Medulla oblongata (tissue), 1 donor: Measurements from ENCODE around the gene TMEM176B.
A peak's percentile ranks its signal among the peaks of the same experiment; 100 is the strongest.

ENCODE experiments used
- DNase-seq: peaks from one replicate; pipeline ENCODE4 v3.0.0-alpha.2; 2015; ENCODE audit errors: extremely low spot score

TMEM176B gene

DNA sequence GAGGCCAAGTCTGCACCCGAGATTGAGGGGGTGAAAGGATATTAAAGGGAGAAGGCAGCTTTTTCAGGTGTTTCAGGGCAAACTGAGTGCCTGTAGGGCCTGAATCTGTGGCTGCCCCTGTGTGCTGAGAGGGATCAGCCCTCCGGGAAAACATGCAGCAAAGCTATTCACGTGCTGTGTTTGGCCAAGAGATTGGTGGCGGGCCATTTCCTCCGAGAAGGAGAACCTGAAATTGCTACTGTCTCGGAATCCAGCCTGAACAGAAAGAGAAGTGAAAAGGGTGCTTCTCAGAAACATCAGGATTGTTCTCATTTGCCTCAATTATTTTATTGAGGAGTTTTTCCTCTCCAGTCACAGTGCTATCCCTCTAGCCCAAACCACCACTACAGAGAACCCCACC lies 46.9 kb downstream of the TMEM176B start:
- DNase-seq = peak; percentile 41

DNA sequence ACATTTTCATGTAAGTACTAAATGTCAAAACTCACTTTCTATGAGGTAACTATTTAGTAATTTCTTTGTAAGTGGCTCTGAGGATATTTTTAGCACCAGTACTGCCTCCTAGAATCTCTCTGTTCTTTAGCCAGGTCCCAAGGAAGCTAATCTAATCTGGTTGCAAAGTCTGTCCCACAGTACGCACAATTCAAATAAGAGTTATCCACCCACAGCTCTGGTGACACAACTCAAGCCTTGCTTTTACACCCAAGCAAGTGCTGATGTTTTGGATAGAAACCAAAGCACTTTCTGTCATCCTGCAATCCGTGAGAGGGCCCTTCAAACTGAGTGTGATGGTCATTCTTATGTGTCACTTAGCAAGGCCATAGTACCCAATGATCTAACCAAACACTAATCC lies 48.5 kb downstream of the TMEM176B start:
- DNase-seq = no peak

DNA sequence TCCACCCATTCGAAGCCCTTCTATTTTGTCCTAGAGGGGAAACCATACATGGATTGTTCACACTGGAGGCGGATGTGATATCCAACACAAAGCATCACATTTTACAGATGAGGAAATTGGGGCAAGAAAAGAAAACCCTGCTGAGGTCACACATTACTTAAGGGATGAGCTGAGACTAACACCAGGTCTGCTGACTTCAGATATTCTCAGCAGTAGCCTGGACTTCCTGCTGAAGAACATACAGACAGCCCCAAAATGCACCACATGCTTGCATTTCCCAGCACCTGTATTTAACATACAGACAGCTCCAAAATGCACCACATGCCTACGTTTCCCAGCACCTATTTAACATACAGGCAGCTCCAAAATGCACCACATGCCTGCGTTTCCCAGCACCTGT lies 51.8 kb downstream of the TMEM176B start:
- DNase-seq = no peak

DNA sequence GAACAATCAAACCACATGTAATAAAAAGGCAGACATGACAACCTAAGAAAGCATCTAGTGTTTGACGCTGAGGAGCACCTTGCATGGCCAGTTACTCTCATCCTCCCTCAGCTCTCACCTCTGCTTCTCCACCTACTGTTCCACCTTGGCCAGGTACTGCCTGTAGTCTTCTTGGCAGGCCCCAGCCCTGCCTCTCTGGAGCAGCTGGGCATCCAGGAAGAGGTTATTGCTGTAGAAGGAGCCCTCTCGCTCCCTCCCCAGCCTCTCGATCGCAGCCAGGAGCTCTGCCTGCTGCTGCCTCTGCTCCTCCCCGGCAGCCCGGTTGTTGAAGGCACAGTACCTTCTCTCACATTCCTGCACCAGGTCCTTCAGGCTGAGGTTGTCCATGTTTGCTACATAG lies 53.2 kb downstream of the TMEM176B start:
- no peak for DNase-seq

DNA sequence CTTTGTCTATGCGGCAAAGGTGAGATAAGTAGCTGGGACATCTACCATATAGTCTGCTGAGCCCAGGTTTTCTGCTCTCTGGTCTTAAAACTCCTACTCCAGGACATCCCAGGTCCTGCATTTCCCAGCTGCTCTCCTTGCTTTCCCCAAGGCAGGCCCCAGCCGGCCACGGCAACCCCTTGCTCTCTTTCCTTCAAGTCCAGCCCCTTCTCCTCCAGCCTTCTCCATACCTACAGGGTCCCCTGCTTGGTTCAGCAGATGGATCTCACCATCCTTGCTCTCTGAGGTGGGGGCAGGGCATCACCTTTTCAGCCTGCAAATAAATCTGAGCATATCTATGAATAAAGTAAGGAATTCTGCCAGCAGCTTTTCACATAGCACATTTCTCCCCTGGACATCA lies 54.3 kb downstream of the TMEM176B start:
- DNase-seq = no peak

DNA sequence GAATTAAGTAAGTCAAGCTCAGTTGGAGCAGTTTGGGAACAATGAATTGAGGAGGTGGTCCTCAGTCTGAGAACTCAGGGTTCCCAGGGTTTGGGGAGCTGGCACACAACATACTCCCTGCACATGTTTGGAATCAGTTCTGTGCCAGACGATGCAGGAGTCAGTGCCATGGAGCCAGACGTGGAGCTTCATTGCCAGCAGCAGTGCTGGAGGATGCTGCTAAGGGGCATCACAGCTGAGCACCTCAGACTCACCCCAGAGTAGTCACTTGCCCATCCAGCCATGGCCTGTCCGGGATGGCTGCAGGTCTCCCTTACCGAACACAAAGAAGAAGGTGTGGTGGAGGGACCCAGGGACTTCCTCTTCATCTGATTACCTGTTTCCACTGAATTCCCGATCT lies 55.1 kb downstream of the TMEM176B start:
- no peak for DNase-seq

DNA sequence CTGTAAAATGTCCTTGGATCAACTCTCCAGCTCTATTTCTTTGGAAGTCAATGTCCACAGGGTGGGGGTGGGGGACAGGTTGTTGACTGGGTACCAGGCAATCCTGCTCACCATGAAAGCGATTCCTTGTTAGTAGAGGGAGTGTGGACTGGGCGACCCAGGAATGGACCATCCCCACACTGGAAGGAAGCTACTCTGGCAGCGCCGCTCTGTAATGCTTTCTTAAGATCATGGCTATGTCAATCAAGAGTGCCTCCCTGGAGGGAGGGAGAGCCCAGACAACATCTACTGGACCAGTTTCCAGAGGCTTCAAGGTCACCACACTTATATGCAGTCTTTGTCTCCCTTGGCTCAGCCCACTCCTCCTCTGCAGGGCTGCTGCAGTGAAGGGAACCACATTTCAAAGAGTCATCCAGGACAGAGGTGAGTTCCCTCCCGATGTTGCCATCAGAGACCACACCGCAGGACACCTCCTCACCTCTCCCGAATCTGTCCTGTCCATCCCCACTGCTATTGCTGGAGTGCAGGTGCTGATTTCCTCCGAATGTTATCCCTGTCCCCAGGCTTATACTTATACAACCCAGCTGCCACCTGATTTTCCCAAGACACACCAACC lies 56.0 kb downstream of the TMEM176B start:
- DNase-seq = no peak

DNA sequence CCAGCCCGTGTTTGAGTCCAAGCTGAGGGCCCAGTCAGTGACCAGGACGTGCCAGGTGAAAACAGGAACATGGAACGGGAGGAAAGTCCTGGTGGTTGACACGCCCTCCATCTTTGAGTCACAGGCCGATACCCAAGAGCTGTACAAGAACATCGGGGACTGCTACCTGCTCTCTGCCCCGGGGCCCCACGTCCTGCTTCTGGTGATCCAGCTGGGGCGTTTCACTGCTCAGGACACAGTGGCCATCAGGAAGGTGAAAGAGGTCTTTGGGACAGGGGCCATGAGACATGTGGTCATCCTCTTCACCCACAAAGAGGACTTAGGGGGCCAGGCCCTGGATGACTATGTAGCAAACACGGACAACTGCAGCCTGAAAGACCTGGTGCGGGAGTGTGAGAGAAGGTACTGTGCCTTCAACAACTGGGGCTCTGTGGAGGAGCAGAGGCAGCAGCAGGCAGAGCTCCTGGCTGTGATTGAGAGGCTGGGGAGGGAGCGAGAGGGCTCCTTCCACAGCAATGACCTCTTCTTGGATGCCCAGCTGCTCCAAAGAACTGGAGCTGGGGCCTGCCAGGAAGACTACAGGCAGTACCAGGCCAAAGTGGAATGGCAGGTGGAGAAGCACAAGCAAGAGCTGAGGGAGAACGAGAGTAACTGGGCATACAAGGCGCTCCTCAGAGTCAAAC lies 57.7 kb downstream of the TMEM176B start:
- no peak for DNase-seq
